Measurements from ENCODE around the gene PDPK1. TPM values are rescaled to one million over a fixed set of nuclear protein-coding genes. Genes with fewer than 3 reads are reported as not detected.

Gene PDPK1
- total RNA-seq, 1 donor from 2014 or later: 74.4 TPM

DNA sequence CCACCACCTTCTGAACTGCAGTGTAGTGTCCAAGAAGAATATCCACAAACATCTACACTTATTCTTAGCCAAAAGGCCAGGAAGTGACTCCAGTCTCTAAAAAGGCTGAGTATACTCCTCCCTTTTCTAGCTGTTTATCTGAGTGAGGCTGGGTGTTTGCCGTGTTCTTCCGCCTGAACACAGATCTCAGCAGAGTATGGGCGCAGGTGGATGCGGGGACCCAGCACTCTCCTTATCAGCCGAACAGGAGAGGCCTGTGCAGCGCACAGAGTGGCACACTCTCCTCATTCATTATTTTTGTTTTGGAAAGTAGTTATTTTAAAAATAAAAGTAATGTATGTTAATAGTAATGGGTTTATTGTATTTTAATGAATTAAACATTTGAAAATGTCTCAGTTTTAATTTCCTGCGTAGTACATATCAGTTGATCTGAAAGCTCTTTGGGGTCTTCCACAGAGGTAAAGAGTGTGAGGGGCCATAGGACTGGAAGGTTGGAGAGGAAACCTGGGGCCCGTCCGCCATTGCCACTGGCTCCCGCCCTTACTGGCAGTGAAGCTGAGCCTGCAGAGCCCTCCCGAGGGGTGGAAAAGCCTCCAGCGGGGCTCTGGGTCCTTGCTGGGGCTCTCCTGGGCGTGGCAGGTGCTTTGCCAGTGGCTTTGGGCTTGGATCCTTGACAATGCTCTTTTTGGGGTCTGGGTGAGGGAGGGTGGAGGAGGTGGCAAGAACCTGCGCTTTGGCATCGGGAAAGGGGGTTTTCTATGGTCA lies 53.8 kb downstream of the PDPK1 start:
- intact Hi-C loops (cut with DNase I): no loop called here
- TF ChIP-seq, protein P1, sequence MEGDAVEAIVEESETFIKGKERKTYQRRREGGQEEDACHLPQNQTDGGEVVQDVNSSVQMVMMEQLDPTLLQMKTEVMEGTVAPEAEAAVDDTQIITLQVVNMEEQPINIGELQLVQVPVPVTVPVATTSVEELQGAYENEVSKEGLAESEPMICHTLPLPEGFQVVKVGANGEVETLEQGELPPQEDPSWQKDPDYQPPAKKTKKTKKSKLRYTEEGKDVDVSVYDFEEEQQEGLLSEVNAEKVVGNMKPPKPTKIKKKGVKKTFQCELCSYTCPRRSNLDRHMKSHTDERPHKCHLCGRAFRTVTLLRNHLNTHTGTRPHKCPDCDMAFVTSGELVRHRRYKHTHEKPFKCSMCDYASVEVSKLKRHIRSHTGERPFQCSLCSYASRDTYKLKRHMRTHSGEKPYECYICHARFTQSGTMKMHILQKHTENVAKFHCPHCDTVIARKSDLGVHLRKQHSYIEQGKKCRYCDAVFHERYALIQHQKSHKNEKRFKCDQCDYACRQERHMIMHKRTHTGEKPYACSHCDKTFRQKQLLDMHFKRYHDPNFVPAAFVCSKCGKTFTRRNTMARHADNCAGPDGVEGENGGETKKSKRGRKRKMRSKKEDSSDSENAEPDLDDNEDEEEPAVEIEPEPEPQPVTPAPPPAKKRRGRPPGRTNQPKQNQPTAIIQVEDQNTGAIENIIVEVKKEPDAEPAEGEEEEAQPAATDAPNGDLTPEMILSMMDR (IDR thresholded peaks at IDR 0.05): no peak
- H3K4me3 ChIP-seq: no peak overlapping the region
- H3K27me3 ChIP-seq (ENCODE audit: low read depth): no peaks in the 10 kb centered on the region
- H3K4me1 ChIP-seq: no peaks in the 10 kb centered on the region
- peaks cover 91% of the 10 kb centered on the region for H3K36me3 ChIP-seq
- no peaks in the 10 kb centered on the region for H3K9me3 ChIP-seq
- DNase-seq (peak; percentile 32), ATAC-seq (no peak)
- no peak overlapping the region for H3K27ac ChIP-seq

DNA sequence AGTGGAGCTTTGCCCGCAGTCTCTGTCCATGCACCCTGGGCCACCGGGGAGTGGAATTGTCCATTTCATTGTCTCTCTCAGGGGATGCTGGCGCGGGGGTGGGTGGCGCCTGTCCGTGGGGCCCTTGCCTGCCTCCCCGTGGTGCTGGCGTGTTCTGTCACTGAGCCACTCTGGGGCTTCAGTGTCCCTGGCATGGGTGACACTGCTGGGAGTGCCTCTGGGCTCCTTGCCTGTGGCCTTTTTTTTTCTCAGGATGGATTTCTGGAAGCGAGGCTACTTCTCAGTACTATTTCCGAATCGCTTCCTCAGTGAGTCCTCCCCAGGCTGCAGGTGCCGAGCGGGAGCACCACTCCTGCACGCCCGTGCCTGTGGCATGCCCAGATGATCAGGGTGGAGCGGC lies 55.0 kb downstream of the PDPK1 start:
- peak; percentile 31 for DNase-seq
- Histone ChIP-seq H3K4me3 (no peak overlapping the region), H3K36me3 (peaks cover 91% of the 10 kb centered on the region), H3K4me1 (no peaks in the 10 kb centered on the region), H3K27me3 (ENCODE audit: low read depth) (no peaks in the 10 kb centered on the region), H3K27ac (no peak overlapping the region), H3K9me3 (no peaks in the 10 kb centered on the region)
- no peak for ATAC-seq
- intact Hi-C loops (cut with DNase I): no loop called here
- TF ChIP-seq, protein P1 (IDR thresholded peaks at IDR 0.05): no peak

DNA sequence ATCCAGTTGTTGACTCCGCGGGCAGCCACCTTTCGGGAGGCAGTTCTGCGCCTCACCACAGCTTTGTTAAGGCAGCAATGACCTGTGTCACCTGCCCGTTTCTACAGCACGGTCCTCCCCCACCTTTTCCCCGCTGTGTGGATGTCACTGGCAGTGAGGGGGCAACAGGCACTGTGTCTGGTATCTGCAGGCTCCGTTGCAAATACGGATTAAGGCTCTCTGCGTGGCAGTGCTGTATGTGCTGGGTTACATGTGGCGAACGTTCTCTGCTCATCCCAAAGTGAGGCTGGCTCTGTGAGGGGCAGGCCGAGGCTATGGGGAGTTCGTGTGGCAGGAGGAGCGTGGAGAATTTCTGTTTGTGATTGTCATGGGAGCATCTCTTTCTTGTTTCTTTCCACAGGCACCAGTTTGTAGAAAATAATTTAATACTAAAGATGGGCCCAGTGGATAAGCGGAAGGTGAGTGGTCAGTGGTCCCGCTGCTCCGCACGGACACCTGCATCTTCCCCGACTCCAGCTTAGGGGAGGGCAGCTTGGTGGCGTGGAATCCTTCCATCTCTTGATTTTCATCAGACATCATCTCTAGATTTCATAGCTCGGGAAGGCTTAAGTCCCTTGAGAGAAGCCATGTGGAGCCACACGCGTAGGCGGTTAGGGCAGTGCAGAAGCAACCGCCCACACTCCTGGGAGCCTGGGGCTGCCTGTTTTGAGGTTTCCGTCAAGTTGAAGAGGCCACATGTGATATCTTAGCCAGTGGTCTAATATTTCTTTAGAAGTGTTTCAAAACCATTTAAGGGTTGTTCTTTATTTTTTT lies 57.8 kb downstream of the PDPK1 start:
- TF ChIP-seq, protein P1 (IDR thresholded peaks at IDR 0.05): no peak
- peak; percentile 58 for DNase-seq
- Histone ChIP-seq H3K27ac (no peak overlapping the region), H3K9me3 (no peaks in the 10 kb centered on the region), H3K36me3 (peaks cover 76% of the 10 kb centered on the region), H3K27me3 (ENCODE audit: low read depth) (no peaks in the 10 kb centered on the region), H3K4me1 (no peaks in the 10 kb centered on the region), H3K4me3 (no peak overlapping the region)
- intact Hi-C loops (cut with DNase I): no loop called here
- no peak for ATAC-seq

GRCh38 chr16:2596747-2597559 lies 59.1 kb downstream of the PDPK1 start:
- DNase-seq: peak; percentile 37
- no peak for ATAC-seq
- TF ChIP-seq, protein P1 (IDR thresholded peaks at IDR 0.05): no peak
- Histone ChIP-seq H3K9me3 (no peaks in the 10 kb centered on the region), H3K27ac (no peak overlapping the region), H3K27me3 (ENCODE audit: low read depth) (no peaks in the 10 kb centered on the region), H3K4me3 (no peak overlapping the region), H3K4me1 (no peaks in the 10 kb centered on the region), H3K36me3 (peaks cover 62% of the 10 kb centered on the region)
- intact Hi-C loops (cut with DNase I): no loop called here

DNA sequence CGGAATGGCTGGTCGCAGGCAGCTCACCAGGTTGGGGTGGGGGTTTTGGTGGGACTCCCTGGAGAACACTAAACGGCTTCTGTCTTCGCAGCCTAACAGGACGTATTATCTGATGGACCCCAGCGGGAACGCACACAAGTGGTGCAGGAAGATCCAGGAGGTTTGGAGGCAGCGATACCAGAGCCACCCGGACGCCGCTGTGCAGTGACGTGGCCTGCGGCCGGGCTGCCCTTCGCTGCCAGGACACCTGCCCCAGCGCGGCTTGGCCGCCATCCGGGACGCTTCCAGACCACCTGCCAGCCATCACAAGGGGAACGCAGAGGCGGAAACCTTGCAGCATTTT lies 59.7 kb downstream of the PDPK1 start:
- DNase-seq: peak; percentile 41
- intact Hi-C loops (cut with DNase I): no loop called here
- H3K4me1 ChIP-seq: peaks cover 1% of the 10 kb centered on the region
- H3K9me3 ChIP-seq: no peaks in the 10 kb centered on the region
- TF ChIP-seq, protein P1 (IDR thresholded peaks at IDR 0.05): no peak
- ATAC-seq: no peak
- H3K27ac ChIP-seq: no peak overlapping the region
- no peaks in the 10 kb centered on the region for H3K27me3 ChIP-seq (ENCODE audit: low read depth)
- no peak overlapping the region for H3K4me3 ChIP-seq
- H3K36me3 ChIP-seq: peaks cover 57% of the 10 kb centered on the region
